Vagina (tissue), 2 donors: ENCODE measurements around the gene ST8SIA5.
"Not testable (repeated sequence)": the region's sequence is repeated elsewhere in the genome, so short reads cannot be mapped to it uniquely, and the experiment has no call there.

Experiments
- CTCF ChIP-seq, 3 experiments: fragments of 450-650 bp in 2 of 3; fragments of 200-600 bp in 1 of 3; sonication (generic) in 1 of 3; IDR thresholded peaks; one replicate each; pipeline ENCODE4 v1.5.1; 2017 to 2019; ENCODE audit warnings: antibody characterized with exemption in 3 of 3, mild to moderate bottlenecking in 2 of 3, moderate library complexity in 2 of 3
- POLR2A ChIP-seq, 2 donors: fragments of 450-650 bp; IDR thresholded peaks; one replicate each; pipeline ENCODE4 v1.6.1; 2017; ENCODE audit warnings: antibody characterized with exemption in 2 of 2, mild to moderate bottlenecking in 2 of 2, moderate library complexity in 2 of 2
- POLR2AphosphoS5 ChIP-seq, 2 donors: sonication (generic); formaldehyde crosslinking; IDR thresholded peaks; one replicate each; pipeline ENCODE4 v1.9.0; 2017; ENCODE audit warnings: antibody characterized with exemption in 2 of 2, mild to moderate bottlenecking in 2 of 2, low read depth in 1 of 2; ENCODE audit not compliant: insufficient read depth in 1 of 2

- TF ChIP-seq POLR2A (IDR thresholded peaks at IDR 0.05); CTCF (IDR thresholded peaks at IDR 0.05); POLR2AphosphoS5 (IDR thresholded peaks at IDR 0.05; ENCODE audit: insufficient read depth in 1 of 2, low read depth in 1 of 2): not testable (repeated sequence)
Observed at GRCh38 chr18:46795945-46796344, 39.1 kb upstream of the ST8SIA5 start.
